NCI-H2227 (cell line): ENCODE data around the gene KIAA1958.
A peak's percentile ranks its signal among the peaks of the same experiment; 100 is the strongest.
"Not testable (repeated sequence)": the region's sequence is repeated elsewhere in the genome, so short reads cannot be mapped to it uniquely, and the experiment has no call there.

Experiments used
- DNase-seq: peaks from one replicate; lab custom pipeline; 2025; ENCODE audit not compliant: unreplicated experiment; lab: John Stamatoyannopoulos, UW

KIAA1958 gene

GRCh38 chr9:112586599-112587155, 100.0 kb downstream of the KIAA1958 start:
- no peak for DNase-seq

- DNase-seq, result not testable (repeated sequence)
These were observed 105.2 kb downstream of the KIAA1958 start for GRCh38 chr9:112591875-112592274.

GRCh38 chr9:112599732-112600131, 113.1 kb downstream of the KIAA1958 start:
- DNase-seq, result peak; percentile 27

GRCh38 chr9:112601636-112602035, 115.0 kb downstream of the KIAA1958 start:
- no peak for DNase-seq

GRCh38 chr9:112604790-112605189, 118.2 kb downstream of the KIAA1958 start:
- DNase-seq, result no peak

GRCh38 chr9:112605518-112605917, 118.9 kb downstream of the KIAA1958 start:
- no peak for DNase-seq

GRCh38 chr9:112605963-112606699, 119.5 kb downstream of the KIAA1958 start:
- no peak for DNase-seq

GRCh38 chr9:112608851-112609250, 122.2 kb downstream of the KIAA1958 start:
- DNase-seq, result no peak

- no peak for DNase-seq
These were observed 129.1 kb downstream of the KIAA1958 start for GRCh38 chr9:112615584-112616266.

GRCh38 chr9:112617371-112617770, 130.7 kb downstream of the KIAA1958 start:
- DNase-seq, result no peak

- peak; percentile 3 for DNase-seq
These were observed 131.9 kb downstream of the KIAA1958 start for GRCh38 chr9:112618385-112619009.

GRCh38 chr9:112620388-112620787, 133.8 kb downstream of the KIAA1958 start:
- no peak for DNase-seq

- no peak for DNase-seq
These were observed 134.5 kb downstream of the KIAA1958 start for GRCh38 chr9:112621018-112621655.

GRCh38 chr9:112623198-112623597, 136.6 kb downstream of the KIAA1958 start:
- no peak for DNase-seq

- no peak for DNase-seq
These were observed 138.4 kb downstream of the KIAA1958 start for GRCh38 chr9:112624711-112625707.

- DNase-seq, result no peak
These were observed 143.3 kb downstream of the KIAA1958 start for GRCh38 chr9:112629671-112630485.

- DNase-seq, result no peak
These were observed 144.9 kb downstream of the KIAA1958 start for GRCh38 chr9:112631313-112632070.

GRCh38 chr9:112640311-112640710, 153.7 kb downstream of the KIAA1958 start:
- no peak for DNase-seq
